ENCODE measurements around the gene EFCAB8.

The EFCAB8 gene

GRCh38 chr20:33002087-33002808 is 143.5 kb downstream of the EFCAB8 start:
- TF ChIP-seq CTCF (IDR thresholded peaks at IDR 0.05; ENCODE audit: low read depth, low read length, missing control alignments) = no peak

GRCh38 chr20:33004141-33004751 is 145.5 kb downstream of the EFCAB8 start, which contains the start of gene SUN5:
TSS of gene SUN5 (minus strand) at chr20:33004433. CDS start at chr20:33004340, 93 bp downstream.
- DNase-seq (ENCODE audit: low read depth) = no peak

More at GRCh38 chr20:33002087-33002808, 143.5 kb downstream of the EFCAB8 start:
- H3K4me3 ChIP-seq (ENCODE audit: low read depth, low read length) = no peak overlapping the region
- no peak for DNase-seq (ENCODE audit: low read depth)

GRCh38 chr20:33005132-33005566 is 146.4 kb downstream of the EFCAB8 start:
- TF ChIP-seq CTCF (IDR thresholded peaks at IDR 0.05; ENCODE audit: low read depth, low read length, missing control alignments) = peak; percentile 64
- no peak for DNase-seq (ENCODE audit: low read depth)
- no peak overlapping the region for H3K4me3 ChIP-seq (ENCODE audit: low read depth, low read length)

More at GRCh38 chr20:33004141-33004751, 145.5 kb downstream of the EFCAB8 start, which contains the start of gene SUN5:
- H3K4me3 ChIP-seq (ENCODE audit: low read depth, low read length) = no peak within 1 kb of the TSS
- no peak for TF ChIP-seq CTCF (IDR thresholded peaks at IDR 0.05; ENCODE audit: low read depth, low read length, missing control alignments)

GRCh38 chr20:33005908-33006775 is 147.4 kb downstream of the EFCAB8 start:
- DNase-seq (ENCODE audit: low read depth) = no peak
- H3K4me3 ChIP-seq (ENCODE audit: low read depth, low read length) = no peak overlapping the region
- TF ChIP-seq CTCF (IDR thresholded peaks at IDR 0.05; ENCODE audit: low read depth, low read length, missing control alignments) = no peak

- no peak for DNase-seq (ENCODE audit: low read depth)
- no peak for TF ChIP-seq CTCF (IDR thresholded peaks at IDR 0.05; ENCODE audit: low read depth, low read length, missing control alignments)
- H3K4me3 ChIP-seq (ENCODE audit: low read depth, low read length) = no peak overlapping the region
These were observed 148.2 kb downstream of the EFCAB8 start for GRCh38 chr20:33006776-33007375.

Data from GM12864 (cell line).